ENCODE results near the gene PANX1.

DNA sequence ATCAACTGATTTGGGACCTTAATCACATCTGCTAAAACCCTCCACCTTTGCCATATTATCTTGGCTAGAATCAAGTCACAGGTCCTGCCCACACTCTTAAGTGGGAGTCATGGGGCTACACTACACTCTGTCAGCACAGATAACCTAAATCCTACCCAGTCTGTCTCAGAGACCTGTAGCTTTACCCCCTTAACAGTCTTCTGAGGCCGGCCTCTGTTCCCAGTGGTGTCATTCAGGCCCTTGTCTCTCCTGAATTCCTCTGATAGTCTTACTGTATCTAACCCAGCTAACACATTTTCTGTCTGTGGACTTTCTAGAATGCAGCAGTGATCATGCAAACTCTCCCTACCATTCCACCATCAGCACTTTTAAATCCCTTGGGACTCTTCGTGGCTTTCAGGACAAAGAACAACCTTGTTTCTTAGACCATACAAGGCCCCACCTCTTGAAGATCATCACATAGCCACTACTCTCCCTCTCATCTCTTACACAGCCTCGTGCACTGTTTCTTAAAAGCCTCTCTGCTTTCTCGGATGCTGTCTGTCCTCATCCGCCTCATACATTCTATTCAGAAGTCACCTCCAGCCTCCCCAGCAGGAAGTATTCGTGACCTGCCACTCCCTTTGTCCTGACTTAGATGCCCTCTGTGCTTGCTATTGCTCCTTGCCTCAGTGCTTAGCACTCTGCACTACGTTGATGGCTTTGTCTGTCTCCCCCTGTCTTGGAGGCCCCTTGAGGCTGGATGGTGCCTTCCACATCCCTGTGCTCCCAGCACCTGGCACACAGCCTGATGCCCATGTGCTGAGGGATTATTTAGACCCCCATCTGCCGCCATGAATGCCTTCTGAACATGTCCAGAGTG lies 57.9 kb downstream of the PANX1 start:
- TF ChIP-seq, protein P1, sequence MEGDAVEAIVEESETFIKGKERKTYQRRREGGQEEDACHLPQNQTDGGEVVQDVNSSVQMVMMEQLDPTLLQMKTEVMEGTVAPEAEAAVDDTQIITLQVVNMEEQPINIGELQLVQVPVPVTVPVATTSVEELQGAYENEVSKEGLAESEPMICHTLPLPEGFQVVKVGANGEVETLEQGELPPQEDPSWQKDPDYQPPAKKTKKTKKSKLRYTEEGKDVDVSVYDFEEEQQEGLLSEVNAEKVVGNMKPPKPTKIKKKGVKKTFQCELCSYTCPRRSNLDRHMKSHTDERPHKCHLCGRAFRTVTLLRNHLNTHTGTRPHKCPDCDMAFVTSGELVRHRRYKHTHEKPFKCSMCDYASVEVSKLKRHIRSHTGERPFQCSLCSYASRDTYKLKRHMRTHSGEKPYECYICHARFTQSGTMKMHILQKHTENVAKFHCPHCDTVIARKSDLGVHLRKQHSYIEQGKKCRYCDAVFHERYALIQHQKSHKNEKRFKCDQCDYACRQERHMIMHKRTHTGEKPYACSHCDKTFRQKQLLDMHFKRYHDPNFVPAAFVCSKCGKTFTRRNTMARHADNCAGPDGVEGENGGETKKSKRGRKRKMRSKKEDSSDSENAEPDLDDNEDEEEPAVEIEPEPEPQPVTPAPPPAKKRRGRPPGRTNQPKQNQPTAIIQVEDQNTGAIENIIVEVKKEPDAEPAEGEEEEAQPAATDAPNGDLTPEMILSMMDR (conservative IDR thresholded peaks at IDR 0.05 in 1 of 2, IDR thresholded peaks at IDR 0.05 in 1 of 2; ENCODE audit: extremely low read depth in 1 of 2, insufficient read depth in 1 of 2, low read depth in 1 of 2, low read length in 2 of 2) = no peak
- TF ChIP-seq EZH2 (IDR thresholded peaks at IDR 0.05; ENCODE audit: borderline replicate concordance, low read length) = no peak

Measured in mammary epithelial cell (primary cell).